ELF-1 (cell line): ENCODE data around the gene KCNH4.
"Not testable (repeated sequence)": the region's sequence is repeated elsewhere in the genome, so short reads cannot be mapped to it uniquely, and the experiment has no call there.

Experiments
- DNase-seq: peaks from one replicate; pipeline ENCODE4 v3.0.0-alpha.2; 2016; ENCODE audit warnings: low read depth, low spot score

Gene KCNH4

DNA sequence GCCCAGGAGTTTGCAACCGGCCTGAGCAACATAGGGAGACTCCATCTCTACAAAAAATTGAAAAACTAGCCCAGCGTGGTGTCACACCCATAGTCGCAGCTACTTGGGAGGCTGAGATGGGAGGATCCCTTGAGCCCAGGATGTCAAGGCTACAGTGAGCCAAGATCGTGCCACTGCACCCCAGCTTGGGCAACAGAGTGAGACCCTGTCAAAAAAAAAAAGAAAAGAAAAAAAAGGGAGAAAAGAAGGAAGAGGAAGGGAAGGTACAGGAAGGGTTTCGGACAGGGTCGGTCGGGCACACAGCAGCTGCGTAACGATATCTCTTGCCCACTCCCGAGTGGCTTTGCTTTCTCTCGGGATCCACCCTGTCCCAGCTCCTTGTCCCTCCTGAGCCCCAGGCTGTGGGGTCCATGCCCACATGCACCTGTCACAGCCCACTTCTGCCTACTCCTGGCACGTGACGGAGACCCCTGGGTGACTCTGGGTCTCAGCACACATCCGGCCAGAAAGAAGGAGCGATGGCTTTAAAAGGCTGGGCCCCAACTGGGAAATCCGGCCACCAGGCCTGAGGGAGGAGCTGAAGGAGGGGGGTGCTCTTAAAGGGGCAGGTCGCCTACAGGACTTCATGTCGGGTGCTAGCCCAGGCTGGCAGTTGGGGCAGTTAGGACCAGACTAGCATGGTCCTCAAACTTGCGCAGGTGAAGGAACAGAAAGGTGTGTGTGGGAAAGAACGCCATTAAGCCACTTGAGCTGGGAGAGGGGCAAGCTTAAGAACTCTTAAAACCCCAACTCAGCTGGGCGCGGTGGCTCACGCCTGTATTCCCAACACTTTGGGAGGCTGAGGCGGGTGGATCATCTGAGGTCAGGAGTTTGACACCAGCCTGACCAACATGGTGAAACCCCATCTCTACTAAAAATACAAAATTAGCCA lies 13.3 kb upstream of the KCNH4 start, which contains the start of gene GHDC:
GHDC (minus strand) TSS at position 526 of the 931 bp plus-strand sequence. CDS start 913 bp downstream, outside the sequence.
- peak; percentile 71 for DNase-seq

DNA sequence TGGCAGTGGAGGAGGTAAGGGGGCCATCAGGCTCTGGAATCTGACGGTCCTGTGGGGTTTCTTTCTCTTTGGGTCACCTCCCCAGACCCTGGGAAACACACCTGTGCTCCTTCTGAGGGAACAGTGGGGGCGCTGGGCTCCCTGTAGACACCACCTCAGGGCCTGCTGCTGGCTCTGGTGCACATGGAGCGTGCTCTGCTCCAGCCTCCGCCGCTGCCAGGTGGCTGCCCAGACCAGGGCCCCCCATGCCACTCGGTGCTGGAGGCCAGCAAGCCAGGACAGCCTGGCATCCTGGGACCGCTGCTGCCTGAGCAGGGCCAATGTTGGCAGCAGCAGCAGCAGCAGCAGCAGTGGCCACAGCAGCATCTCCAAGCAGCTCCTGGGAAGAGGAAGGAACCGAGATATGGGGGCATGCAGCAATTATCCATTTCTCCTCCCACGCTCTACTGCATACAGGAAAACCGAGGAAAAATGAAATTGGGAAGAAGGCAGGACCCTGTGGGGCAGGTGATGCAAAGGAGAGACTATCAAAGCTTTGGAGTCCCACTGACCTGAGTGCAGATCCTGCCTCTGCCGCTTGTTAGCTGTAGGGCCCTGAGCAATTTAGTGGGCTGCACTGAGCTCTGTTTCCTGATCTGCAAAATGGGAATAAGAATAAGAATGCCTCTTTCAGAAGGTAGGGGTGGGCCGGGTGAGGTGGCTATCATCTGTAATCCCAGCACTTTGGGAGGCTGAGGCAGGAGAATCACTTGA lies 12.4 kb upstream of the KCNH4 start:
- no peak for DNase-seq

DNA sequence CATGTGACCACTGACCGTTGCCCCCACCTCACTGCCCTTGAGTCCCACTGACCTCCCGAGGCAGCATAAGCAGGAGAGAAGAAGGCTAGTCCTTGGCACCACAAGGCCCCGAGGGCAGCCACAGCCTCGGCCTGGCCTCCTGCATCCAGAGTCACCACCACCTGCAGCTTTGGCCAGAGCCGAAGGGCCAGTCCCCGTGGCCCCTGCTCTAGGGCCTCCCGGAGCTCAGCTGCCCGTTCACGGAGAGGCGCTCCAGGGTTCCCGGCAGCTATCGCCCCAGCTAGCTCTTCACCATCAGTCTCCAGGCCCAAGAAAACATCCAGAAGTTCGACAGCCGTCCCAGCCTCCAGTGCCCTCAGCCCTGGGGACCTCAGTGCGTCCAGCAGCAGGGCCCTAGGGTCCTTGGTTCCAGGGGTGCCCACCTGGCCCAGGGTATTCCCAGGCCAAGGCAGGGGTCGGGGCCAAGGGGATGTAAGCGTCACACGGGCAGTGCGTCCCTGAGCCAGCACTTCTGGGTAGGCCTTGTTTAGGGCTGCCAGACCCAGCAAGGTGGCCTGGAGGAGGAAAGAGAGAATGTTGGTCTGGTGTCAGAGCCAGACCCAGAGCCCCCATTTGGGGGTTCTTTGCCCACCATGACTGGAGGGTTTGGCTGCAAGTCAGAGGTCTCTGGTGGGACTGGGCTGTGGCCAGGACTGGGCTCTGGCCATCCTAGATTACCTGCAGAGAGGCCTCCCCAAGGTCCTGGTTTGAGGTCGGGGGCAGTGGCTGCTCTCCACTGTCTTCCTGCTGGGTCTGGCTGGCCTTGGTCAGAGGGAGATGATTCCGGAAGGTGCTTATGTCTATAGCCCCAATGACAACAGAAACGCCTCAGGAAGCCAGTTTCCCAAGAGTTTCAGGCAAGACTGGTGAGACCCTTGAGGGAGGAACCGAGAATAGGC lies 11.5 kb upstream of the KCNH4 start:
- DNase-seq, result no peak

DNA sequence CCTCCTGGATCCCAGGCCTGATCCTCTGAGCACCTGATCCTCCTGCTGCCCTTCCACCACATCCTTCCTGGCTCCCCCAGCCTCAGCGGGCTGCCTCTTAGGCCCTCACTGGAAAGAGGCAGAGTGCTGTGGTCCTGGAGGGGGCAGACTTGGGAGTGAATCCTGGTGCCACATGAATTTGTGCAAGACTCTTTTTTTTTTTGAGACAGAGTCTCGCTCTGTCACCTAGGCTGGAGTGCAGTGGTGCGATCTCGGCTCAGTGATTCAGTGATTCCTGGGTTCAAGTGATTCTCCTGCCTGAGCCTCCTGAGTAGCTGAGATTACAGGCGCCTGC lies 10.3 kb upstream of the KCNH4 start:
- no peak for DNase-seq

DNA sequence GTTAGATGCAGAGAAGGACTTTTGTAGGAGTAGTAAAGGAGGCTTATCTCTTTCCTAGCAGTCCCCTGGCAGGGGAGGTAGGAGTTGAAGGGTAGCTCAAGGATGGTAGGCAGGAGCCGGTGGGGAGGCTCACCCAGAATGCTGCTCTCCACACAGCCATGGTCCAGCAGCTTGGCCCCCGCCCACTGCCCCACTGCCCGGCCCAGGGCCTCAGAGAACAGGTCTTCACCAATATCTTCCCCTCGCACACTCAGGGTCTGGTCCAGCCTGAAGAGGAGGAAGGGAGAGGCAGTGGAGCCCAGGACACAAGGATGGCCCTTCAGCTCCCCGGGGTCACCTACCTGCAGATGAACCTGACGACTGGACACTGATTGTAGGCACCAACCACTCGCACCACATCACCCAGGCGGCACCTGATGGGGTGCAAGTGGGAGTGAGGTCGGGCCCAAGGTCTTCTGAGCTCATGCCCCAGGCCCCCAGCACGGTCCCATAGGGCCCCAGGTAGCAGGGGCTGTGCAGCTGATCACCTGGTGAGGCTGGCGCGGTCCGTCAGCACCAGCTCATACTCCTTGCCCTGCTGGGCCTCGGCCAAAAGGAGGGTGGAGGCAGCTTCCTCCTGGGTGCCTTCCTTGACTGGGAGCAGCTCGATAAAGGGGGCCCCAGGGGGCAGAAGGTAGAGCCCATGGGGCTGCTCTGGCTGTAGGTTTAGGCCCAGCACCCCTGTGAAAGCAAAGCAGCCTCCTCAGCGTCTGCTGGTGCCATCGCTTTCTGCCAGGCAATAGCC lies 9.7 kb upstream of the KCNH4 start:
- no peak for DNase-seq

DNA sequence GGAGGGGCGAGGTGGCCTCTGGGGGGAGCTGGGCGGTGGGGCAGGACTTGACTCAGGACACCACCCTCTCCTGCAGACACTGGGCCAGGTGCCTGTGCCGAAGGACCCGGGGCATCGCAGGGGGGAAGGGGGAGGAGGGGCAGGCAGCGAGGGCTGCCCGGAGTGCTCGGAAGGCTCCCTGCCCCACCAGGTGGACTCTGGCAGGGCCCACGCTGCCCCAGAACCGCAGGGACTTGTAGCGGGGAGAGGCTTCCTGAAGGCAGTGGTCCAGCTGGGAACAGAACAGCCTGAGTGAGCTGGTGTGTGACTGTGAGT lies 8.7 kb upstream of the KCNH4 start:
- DNase-seq, result no peak

DNA sequence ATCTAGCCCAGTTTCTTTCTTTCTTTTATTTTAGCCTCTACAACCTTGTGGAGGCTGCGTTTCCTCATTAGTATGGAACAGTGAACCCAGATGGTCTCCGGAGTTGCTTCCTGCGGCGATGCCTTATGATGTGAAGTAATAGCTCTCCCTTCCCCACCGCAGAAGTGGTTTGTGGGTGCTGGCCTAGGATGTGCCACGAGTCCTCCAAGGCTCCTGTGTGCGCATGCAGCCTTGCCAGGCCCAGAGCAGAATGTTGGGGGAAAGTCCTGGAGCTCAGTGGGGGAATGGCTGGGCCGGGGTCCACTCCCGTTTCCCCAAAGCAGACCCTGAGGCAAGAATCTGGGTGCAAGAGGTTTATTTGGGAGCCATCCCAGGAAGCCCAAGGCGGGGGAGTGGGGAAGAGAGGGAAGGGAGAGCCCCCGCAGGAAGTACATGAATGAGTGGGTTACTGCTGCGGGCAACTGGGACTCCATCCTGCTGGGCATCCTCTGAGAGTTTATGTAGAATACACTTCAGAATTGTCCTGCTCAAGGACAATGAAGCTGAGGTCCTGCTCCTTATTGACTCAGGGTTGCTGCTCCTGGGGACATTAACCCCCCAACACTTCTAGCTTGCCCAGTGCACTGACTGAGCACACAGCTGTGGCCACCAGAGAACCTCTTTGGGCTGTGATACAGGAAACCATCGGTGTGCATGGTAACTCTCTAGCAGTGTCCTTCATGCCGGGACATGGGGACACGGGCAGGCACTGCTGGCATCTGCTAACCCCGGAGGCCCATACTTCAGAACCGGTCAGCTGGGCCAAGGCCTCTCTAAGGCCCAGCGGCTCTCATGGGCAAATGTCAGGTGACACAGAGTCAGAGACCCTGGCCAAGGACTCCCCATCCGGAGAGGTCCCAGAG lies 8.1 kb upstream of the KCNH4 start:
- no peak for DNase-seq

DNA sequence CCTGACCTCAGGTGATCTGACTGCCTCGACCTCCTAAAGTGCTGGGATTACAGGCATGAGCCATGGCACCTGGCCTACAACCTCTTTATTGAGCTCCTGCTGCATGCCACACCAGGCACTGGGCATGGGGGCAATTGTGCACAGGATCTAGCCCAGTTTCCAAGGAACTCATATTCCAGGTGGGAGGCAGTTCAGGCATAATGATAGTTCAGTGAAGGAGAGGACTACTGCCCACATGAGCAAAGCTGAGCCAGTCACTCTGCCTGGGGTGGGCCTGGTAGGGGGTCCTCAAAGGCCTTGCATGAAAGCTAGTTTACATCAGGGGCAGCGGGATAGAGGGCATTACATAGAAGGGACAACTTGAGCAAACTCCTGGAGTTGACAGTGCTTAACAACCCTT lies 6.9 kb upstream of the KCNH4 start:
- DNase-seq, result no peak

DNA sequence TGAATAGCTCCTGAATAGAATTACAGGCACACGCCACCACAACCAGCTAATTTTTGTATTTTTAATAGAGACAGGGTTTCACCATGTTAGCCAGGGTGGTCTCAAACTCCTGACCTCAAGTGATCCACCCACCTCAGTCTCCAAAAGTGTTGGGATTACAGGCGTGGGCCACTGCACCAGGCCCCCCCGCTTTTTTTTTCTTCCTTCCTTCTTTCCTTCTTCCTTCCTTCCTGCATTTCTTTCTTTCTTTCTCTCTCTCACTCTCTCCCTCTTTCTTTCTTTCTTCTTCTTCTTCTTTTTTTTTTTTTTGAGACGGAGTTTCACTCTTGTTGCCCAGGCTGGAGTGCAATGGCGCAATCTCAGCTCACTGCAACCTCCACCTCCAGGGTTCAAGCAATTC lies 5.2 kb upstream of the KCNH4 start:
- not testable (repeated sequence) for DNase-seq

DNA sequence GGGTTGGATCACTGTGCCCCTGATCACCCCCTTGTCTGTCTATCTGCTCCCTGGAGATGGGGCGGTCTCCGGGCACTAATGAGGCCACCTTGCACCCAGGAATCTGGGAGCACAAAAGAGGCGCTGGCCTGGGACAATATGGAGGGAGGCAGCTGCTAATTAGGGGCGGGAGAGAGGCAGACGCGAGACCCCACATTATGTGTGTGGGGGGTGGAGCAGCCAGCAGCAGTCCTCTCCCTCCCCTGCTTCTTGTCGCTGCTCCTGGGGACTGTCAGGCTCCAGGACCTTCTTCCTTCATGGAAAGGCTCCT lies 4.6 kb upstream of the KCNH4 start:
- DNase-seq, result no peak

DNA sequence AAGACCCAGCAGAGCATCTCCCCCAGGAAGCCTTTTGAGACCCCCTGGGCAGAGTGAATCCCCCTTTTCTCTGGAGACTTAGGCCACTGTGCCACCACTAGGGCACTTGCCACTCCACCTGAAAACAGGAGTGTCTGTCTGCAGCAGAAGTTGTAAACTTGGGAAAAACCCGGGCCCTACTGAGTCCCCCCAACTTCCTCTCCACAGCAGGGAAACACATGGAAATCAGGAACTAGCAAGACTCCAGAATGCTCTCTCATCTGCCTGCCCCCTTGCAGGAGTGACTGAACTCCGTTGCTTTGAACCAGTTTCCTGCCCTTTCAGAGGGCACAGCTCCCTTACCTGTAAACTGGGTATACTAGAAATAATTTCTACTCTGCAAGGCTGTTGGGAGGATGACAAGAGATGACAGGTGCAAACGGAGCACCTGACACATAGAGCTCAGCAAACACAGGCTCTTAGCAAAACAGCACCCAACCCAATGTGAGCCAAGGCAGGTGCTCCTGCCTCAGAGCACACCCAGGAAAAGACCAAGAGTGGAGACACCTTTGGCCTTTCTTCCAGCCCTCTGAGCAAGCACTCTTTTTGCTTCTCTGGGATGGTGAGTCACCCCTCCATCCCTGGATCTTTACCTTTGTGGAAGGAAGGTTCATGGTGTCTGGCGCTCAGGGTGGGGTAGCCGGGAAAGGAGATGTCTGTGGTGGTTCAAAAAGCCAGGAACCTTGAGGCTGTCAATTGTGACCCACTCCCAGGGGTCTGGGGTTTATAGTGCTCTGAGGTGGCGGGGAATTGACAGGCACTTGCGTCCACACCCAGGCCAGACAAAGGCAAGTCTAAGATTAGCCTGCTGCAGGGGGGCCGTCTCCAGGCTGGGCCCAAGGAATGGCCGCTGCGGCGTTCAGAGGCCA lies 4.0 kb upstream of the KCNH4 start, which contains the start of gene HCRT:
HCRT (minus strand) TSS at position 740 of the 908 bp plus-strand sequence; CDS start at position 653, 87 bp downstream.
- no peak for DNase-seq

DNA sequence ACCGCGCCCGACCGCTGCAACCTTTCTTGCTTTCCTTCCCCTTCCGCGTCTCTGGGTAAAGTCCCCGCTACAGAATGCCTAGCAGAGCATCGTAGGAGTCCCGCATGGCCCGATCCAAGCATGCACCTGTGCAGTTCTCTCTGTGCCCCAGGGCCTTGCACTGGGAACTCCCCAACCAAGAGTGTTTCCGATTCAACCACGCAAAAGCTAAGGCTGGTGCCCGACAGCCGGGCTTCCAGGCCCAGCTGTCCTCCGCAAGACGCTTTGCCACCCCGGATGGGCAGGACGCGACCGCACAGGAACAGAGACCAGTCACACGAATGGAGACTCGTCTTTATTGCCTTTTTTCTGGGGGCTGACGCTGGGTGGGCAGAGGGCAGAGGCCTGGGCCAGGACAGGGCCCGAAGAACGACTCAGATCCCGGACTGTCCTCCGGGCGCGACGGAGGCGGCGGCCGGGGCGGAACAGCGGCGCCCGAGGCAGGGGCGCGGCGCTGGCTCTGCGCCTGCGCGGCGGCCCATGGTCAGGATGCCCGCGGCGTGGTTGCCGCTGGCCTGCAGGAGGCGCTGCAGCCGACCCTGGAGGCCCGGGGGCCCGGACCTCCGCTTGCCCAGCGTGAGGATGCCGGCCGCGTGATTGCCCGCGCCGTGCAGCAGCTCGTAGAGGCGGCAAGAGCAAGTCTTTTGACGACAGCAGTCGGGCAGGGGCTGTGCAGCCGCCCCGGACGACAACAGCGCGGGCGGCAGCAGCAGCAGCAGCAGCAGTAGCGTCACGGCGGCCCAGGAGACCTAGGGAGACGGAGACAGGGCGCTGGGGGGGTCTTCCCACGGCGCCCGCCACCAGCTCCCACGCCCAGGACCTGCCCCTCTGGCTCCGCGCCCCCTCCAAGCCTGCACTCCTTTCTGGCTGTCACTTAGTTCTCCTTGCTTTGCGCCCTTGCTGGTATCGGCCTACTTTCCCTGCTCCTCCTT lies 3.1 kb upstream of the KCNH4 start:
- DNase-seq, result peak; percentile 84

DNA sequence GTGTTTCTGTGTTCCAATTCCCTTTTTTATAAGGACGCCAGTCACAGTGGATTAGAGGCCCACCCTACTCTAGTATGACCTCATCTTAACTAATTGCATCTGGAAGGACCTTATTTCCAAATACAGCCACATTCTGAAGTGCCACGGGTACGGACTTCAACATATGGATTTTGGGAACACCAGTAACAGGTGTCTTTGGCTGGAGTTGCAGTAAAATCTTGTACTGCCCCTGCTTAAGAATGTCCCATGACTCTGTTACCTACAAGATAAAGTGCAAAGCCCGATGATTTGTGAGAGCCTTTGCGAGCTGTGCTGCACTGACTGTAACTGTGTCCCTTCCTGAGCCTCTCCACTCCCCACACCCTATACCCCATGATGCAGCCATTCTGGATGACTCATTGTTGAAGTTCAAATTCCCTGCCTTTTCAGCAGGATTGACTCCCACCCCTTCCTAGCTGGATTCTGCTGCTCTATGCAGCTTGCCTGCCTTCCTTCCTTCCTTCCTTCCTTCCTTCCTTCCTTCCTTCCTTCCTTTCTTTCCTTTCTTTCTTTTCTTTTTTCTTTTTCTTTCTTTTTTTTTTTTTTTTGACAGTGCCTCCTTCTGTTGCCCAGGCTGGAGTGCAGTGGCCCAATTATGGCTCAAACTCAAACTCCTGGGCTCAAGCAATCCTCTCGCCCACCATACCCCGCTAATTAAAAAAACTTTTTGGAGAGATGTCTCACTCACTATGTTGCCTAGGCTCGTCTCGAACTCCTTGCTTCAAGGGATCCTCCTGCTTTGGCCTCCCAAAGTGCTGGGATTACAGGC lies 2.2 kb upstream of the KCNH4 start:
- no peak for DNase-seq

DNA sequence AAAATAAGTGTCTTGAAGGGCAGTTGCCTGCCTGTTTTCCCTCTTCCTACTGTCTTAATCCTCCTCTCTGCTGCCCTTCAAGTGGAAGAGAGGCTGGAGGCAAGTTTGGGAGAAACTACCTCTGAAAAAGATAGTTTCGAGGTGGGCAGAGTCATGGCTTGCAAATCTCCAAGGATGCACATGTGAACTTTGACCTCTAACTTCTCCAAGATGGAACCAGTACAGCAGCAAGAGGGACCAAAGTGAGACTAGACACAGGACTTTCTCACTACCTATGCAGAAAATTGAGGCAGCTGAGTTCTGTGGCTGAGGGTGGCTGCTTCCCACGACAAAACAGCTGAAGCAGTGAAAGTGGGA lies 887 bp upstream of the KCNH4 start:
- no peak for DNase-seq

DNA sequence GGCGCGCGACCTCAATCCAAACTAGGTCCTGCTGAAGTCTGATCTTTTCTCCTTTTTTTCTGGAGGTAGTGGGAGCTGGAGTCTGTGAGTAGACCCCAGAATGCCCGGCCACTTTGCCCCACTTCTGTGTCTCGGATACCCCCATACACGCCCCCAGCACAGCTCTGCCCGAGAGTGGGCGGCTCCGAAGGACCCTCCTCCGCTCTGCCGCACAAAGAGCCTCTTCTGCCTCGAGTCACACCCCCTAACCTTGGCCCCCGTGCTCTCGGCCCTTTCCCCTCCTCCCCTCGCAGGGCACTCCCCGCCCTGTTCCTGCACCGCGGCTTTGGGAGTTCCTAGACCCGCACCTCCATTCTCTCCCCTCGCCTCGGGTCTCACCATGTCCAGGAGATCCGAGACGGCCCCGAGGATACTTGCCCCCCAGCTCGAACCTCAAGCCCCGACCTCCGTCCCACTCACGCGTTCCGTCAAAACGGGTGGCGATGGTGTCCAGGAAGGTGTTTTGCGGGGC lies 476 bp downstream of the KCNH4 start:
- DNase-seq, result peak; percentile 39

DNA sequence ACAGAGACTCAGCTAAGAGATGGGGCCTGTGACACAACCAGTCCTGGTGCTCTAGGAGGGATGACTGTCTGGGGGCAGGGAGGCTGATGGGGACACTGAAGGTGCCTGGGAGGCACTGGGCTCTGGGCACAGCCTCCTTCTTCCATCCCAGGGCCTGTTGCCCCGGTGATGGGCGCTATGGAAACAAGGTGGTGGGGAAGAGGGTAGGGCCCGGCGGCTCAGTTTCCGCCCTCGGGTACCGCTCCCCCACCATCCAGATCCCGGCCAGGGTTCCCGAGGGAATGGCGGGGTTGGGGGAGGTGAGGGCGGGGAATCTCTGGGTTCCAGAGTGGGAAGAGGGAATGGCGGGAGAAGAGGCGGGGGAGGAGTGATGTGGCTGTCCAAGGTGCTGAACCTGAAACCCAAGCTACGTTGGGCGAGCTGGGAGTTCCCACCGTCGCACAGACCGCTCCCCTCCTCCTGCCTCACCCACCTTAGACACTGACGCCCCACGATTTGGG lies 981 bp downstream of the KCNH4 start:
- peak; percentile 83 for DNase-seq

DNA sequence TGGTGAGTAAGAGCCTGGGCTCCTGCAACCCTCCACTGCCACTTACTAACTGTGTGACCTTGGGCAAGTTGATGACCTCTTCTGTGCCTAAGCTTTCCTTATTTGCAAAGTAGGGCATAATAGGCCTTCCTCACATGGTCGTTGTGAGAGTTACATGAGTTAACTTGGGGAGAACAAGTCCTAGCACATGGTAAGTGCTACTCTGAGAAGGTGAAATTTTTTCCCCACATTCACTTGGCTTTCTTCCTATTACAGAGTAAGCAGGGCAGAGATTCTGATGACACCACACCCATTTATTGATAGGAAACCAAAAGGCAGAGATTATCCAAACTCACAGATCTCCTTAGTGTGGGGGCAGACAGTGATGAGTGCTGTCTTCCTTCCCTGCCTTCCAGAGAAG lies 1.6 kb downstream of the KCNH4 start:
- DNase-seq, result no peak
